Suppressor macrophage (primary cell): ENCODE results near the gene MUC5AC.
A peak's percentile ranks its signal among the peaks of the same experiment; 100 is the strongest.

ENCODE experiments used
- DNase-seq, 4 experiments: peaks; one replicate each; pipeline ENCODE4 v3.0.0-alpha.2; 2020 to 2022

The MUC5AC gene

DNA sequence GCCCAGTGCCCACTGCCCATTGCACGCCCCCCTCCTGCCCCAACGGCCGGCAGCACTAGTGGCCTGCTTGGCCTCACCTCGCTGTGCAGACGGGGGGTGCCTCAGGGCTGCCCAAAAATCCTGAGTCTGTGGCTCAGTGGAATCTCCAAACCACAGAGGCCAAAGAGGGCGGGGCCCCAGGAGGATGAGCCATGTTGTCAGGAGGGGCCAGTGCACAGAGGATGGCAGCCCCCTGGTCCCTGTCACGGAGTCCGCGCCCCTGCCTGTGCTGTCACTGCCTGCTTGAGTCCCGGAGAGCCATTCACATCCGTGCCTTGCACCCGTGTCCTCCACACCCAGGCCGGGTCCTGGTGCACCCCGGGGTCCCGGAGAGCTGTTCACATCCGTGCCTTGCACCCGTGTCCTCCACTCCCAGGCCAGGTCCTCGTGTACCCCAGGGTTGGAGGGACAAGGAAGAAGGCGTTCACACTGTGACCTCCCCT is 36.4 kb upstream of the MUC5AC start:
- no peak for DNase-seq

GRCh38 chr11:1121813-1122663 is 35.7 kb upstream of the MUC5AC start:
- DNase-seq, result no peak

DNA sequence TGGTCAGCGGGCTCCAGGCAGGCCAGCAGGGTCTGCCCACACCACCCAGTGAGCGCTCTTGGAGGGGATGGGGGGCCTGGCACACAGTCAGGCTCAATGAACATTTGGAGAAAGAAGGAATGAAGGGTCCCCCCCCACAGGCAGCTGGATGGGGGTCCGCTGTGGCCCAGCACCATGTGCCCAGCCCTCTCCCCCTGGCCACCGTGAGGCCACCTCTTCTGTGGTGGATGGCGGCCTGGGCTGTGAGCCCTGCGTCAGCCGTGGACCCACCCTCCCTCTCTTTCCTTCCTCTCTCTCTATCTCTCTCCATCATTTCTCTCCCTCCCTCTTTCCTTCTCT is 35.1 kb upstream of the MUC5AC start:
- no peak for DNase-seq

- no peak for DNase-seq
Observed at GRCh38 chr11:1123970-1124369, 33.8 kb upstream of the MUC5AC start.

DNA sequence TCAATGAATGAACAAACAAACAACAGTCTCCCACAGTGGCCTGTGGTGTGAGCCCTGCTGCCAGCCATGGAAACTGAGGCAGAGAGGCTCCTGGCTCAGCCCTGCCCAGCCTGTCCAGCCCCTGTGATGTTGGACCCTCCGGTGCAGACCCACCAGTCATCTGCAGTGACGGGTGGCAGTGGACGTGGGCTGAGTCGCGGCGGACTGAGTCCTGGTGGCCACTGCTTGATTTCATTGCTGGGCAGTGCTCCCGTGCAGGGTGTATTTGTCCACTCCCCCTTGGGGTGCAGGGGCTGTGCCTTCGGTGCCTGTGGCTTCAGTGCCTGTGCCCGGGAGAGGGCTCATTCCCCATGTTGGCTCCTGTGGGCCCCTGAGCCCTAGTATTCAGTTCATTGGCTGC is 31.9 kb upstream of the MUC5AC start:
- DNase-seq, result no peak

GRCh38 chr11:1126491-1126926 is 31.2 kb upstream of the MUC5AC start:
- DNase-seq, result no peak

GRCh38 chr11:1126935-1127663 is 30.7 kb upstream of the MUC5AC start:
- DNase-seq, result no peak

- DNase-seq, result no peak
Observed at GRCh38 chr11:1127664-1128162, 30.0 kb upstream of the MUC5AC start.

GRCh38 chr11:1128311-1129142 is 29.2 kb upstream of the MUC5AC start:
- no peak for DNase-seq

GRCh38 chr11:1129143-1129610 is 28.6 kb upstream of the MUC5AC start:
- no peak for DNase-seq

- no peak for DNase-seq
Observed at GRCh38 chr11:1129611-1130160, 28.1 kb upstream of the MUC5AC start.

GRCh38 chr11:1130276-1131032 is 27.3 kb upstream of the MUC5AC start:
- DNase-seq, result no peak

- no peak for DNase-seq
Observed at GRCh38 chr11:1131033-1131911, 26.5 kb upstream of the MUC5AC start.

GRCh38 chr11:1134848-1135445 is 22.8 kb upstream of the MUC5AC start:
- DNase-seq, result no peak

DNA sequence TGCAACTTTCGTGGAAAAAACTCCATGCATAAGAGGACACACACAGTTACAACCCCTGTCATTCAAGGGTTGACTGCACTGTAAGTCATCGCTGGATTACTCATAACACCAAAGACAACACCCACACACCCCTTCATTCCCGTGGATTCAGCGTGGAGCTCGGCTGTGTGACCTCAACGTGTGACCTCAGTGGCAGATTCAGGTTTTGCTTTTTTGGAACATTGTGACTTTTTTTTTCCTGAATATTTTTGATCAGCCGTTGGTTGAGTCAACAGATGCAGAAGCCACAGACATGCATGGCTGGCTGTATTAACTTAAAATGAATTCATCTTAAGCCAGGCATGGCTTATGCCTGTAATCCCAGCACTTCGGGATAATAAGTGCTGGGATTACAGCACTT is 19.7 kb upstream of the MUC5AC start:
- peak; percentile 33 to 56 (median 40) for DNase-seq

DNA sequence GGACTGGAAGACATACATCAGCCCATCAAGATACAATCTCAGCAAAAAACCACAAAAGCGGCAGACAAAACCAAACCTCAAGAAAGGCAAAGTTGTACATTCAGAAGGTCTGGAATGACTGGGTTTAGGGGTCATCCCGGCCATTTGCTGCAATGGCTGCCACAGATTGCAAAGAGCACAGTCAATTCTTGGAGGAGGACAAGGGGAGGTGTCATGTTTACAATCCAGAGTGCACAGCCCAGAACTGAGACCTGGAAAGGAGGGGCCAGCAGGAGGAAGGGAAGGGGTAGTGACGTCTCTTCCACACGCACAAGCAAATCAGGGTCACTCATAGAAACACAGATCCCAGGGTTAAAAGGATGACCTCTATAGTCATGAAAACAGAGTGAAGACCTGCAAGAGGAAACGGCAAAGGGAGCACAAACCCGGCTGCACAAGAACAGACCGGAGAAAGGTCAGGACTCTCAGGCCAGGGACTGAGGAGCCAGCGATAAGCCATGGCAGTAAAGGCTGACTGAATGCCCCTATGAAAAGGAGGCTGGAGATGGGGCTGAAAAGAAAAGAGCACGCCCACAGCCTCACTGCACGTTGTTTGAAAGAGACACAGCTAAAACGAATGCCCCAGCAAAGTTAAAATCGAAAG is 18.2 kb upstream of the MUC5AC start:
- DNase-seq, result no peak

DNA sequence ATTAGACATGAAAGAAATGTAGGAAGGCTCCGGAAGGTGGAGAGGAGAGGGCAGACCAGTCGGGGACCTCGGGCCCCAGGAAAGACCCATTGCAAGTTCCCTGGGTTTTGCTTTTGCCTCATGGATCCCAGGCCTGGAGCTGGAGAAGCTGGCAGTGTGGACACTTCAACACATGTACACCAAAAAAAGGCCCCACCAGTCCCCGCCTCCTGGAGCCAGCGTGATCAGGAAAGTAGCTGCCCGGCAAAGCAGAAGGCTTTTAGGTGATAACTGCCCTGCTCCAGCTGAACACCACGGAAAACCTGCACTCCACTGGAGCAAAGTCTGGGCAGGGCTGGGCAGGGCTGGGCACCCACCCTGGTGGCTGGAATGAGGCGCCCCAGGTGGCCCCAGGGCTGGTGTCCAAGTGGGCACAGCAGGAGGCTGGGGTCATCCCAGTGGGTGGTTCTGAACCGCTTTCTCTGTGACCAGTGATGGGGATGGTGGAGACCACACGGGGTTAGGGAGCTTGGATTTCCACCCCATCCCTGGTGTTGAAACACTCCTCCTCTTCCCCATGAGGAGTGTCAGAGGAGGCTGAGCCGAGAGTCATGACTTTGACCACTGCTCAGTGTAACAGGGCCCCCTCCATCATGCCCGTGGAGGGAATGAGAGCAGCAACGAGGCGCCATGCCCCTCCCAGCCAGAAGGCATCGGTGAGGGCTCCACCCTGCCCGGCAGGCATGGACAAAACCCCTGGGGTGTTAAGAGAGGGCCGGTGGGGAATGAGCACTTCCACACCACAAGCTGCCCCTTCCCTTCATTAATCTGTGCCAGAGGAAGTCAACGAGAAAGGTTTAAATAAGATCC is 16.9 kb upstream of the MUC5AC start:
- no peak for DNase-seq

- no peak for DNase-seq
Observed at GRCh38 chr11:1146365-1146764, 11.4 kb upstream of the MUC5AC start.

DNA sequence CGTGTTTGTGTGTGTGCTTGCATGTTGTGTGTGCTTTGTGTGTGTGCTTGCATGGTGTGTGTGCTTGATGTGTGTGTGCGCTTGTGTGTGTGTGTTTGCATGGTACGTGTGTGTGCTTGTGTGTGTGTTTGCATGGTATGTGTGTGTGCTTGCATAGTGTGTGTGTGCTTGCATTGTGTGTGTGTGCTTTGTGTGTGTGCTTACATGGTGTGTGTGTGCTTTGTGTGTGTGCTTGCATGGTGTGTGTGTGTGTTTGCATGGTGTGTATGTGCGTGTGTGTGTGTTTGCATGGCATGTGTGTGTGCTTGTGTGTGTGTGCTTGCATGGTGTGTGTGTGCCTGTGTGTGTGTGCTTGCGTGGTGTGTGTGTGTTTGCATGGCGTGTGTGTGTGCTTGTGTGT is 10.0 kb upstream of the MUC5AC start:
- no peak for DNase-seq
